Measurements from ENCODE around the gene RPL32.
"Not testable (repeated sequence)": the region's sequence is repeated elsewhere in the genome, so short reads cannot be mapped to it uniquely, and the experiment has no call there.

The RPL32 gene

GRCh38 chr3:12808587-12808986 is 32.8 kb downstream of the RPL32 start:
- DNase-seq (ENCODE audit: low read depth), result no peak

GRCh38 chr3:12807601-12808359 is 33.6 kb downstream of the RPL32 start:
- DNase-seq (ENCODE audit: low read depth), result no peak

GRCh38 chr3:12807066-12807465 is 34.3 kb downstream of the RPL32 start:
- no peak for DNase-seq (ENCODE audit: low read depth)

GRCh38 chr3:12803371-12803770 is 38.0 kb downstream of the RPL32 start:
- no peak for DNase-seq (ENCODE audit: low read depth)

GRCh38 chr3:12799525-12800440 is 41.6 kb downstream of the RPL32 start:
- no peak for DNase-seq (ENCODE audit: low read depth)

- no peak for DNase-seq (ENCODE audit: low read depth)
Measured at GRCh38 chr3:12798559-12799179, 42.7 kb downstream of the RPL32 start.

GRCh38 chr3:12797892-12798558 is 43.3 kb downstream of the RPL32 start:
- DNase-seq (ENCODE audit: low read depth), result no peak

- DNase-seq (ENCODE audit: low read depth), result no peak
Measured at GRCh38 chr3:12797124-12797891, 44.1 kb downstream of the RPL32 start.

- DNase-seq (ENCODE audit: low read depth), result no peak
Measured at GRCh38 chr3:12796171-12797123, 44.9 kb downstream of the RPL32 start, which contains the start of gene CAND2. Gene CAND2 (plus strand): TSS chr3:12796680. CDS start chr3:12796721, 41 bp downstream.

- DNase-seq (ENCODE audit: low read depth), result no peak
Measured at GRCh38 chr3:12793701-12794100, 47.7 kb downstream of the RPL32 start.

GRCh38 chr3:12791430-12791829 is 49.9 kb downstream of the RPL32 start:
- no peak for DNase-seq (ENCODE audit: low read depth)

GRCh38 chr3:12787967-12788690 is 53.2 kb downstream of the RPL32 start:
- DNase-seq (ENCODE audit: low read depth), result not testable (repeated sequence)

- DNase-seq (ENCODE audit: low read depth), result peak; percentile 38
Measured at GRCh38 chr3:12787346-12787745, 54.0 kb downstream of the RPL32 start.

- no peak for DNase-seq (ENCODE audit: low read depth)
Measured at GRCh38 chr3:12785096-12785495, 56.3 kb downstream of the RPL32 start.
